Measurements from ENCODE around the gene MSX1. TPM values are rescaled to one million over a fixed set of nuclear protein-coding genes. Genes with fewer than 3 reads are reported as not detected.

Gene MSX1
- total and polyA plus RNA-seq, 2 experiments from 2014 or later: 0.61 TPM; not detected in 1

- Mint-ChIP-seq H3K4me3 (peak overlapping the region; percentile 34; the same call in 2 of the 3 replicates), H3K27ac (no peak overlapping the region), H3K27me3 (ENCODE audit: insufficient read depth, low read depth, poor library complexity) (peaks cover 11% of the 10 kb centered on the region), H3K9me3 (0 out of 3 replicates have a peak, but pooled peaks cover 5% of the 10 kb centered on the region), H3K4me1 (peaks cover 28% of the 10 kb centered on the region), H3K36me3 (ENCODE audit: low read depth) (no peaks in the 10 kb centered on the region)
- Histone ChIP-seq H4K20me1 (replicated peaks; ENCODE audit: insufficient read depth) (peaks cover 28% of the 10 kb centered on the region), H3K4me3 (peak overlapping the region; percentile 47; the same call in 1 of the 2 replicates), H3K27me3 (ENCODE audit: insufficient read depth) (peaks cover 100% of the 10 kb centered on the region), H3K79me2 (replicated peaks; ENCODE audit: insufficient read depth) (no peaks in the 10 kb centered on the region), H2AFZ (no peak overlapping the region), H3K9me2 (ENCODE audit: insufficient read depth) (no peaks in the 10 kb centered on the region), H3K27ac (ENCODE audit: low read depth) (no peak overlapping the region), H3K36me3 (ENCODE audit: insufficient read depth) (no peaks in the 10 kb centered on the region), H3F3A (replicated peaks; ENCODE audit: low read depth) (peaks cover 3% of the 10 kb centered on the region; the same call in 1 of the 2 replicates), H3K4me2 (peak overlapping the region; percentile 71), H3K4me1 (ENCODE audit: insufficient read depth) (peaks cover 35% of the 10 kb centered on the region)
- no peak for DNase-seq (ENCODE audit: low spot score)
- TF ChIP-seq ETS1 (IDR thresholded peaks at IDR 0.05): no peak
- no peak for TF ChIP-seq NANOG (IDR thresholded peaks at IDR 0.05; ENCODE audit: borderline replicate concordance)
- no peak for TF ChIP-seq REST (IDR thresholded peaks at IDR 0.05; ENCODE audit: unreplicated experiment)
- TF ChIP-seq CREB1 (CRISPR knock-in tag; IDR thresholded peaks at IDR 0.05; ENCODE audit: low read depth): no peak
- TF ChIP-seq POLR2AphosphoS5 (IDR thresholded peaks at IDR 0.05; ENCODE audit: low read depth): no peak
- no peak for TF ChIP-seq JUNB (IDR thresholded peaks at IDR 0.05; ENCODE audit: unreplicated experiment)
- TF ChIP-seq ZNF331 (CRISPR knock-in tag; IDR thresholded peaks at IDR 0.05; ENCODE audit: low read depth): no peak
- no peak for ATAC-seq
These were observed 13.7 kb downstream of the MSX1 start for GRCh38 chr4:4873203-4873602.

GRCh38 chr4:4874254-4874653 lies 14.8 kb downstream of the MSX1 start:
- Mint-ChIP-seq H3K27ac (no peak overlapping the region), H3K4me1 (peaks cover 26% of the 10 kb centered on the region), H3K9me3 (0 out of 3 replicates have a peak, but pooled peaks cover 5% of the 10 kb centered on the region), H3K27me3 (ENCODE audit: insufficient read depth, low read depth, poor library complexity) (peaks cover 11% of the 10 kb centered on the region), H3K36me3 (ENCODE audit: low read depth) (no peaks in the 10 kb centered on the region), H3K4me3 (no peak overlapping the region)
- no peak overlapping the region for H3K4me2 ChIP-seq
- no peaks in the 10 kb centered on the region for H3K36me3 ChIP-seq (ENCODE audit: insufficient read depth)
- H3K27me3 ChIP-seq (ENCODE audit: insufficient read depth): peaks cover 100% of the 10 kb centered on the region
- no peak overlapping the region for H3K27ac ChIP-seq (ENCODE audit: low read depth)
- peaks cover 27% of the 10 kb centered on the region for H3K4me1 ChIP-seq (ENCODE audit: insufficient read depth)
- H3K79me2 ChIP-seq (replicated peaks; ENCODE audit: insufficient read depth): no peaks in the 10 kb centered on the region
- H2AFZ ChIP-seq: no peak overlapping the region
- H3F3A ChIP-seq (replicated peaks; ENCODE audit: low read depth): peaks cover 3% of the 10 kb centered on the region; the same call in 1 of the 2 replicates
- H4K20me1 ChIP-seq (replicated peaks; ENCODE audit: insufficient read depth): peaks cover 18% of the 10 kb centered on the region
- H3K9me2 ChIP-seq (ENCODE audit: insufficient read depth): no peaks in the 10 kb centered on the region
- DNase-seq (ENCODE audit: low spot score): no peak
- no peak for ATAC-seq
- H3K4me3 ChIP-seq: no peak overlapping the region
- no peak for TF ChIP-seq ZNF114 (CRISPR knock-in tag; IDR thresholded peaks at IDR 0.05)
- TF ChIP-seq REST (IDR thresholded peaks at IDR 0.05; ENCODE audit: unreplicated experiment): no peak
- TF ChIP-seq ETS1 (IDR thresholded peaks at IDR 0.05): no peak
- TF ChIP-seq CTCF (conservative IDR thresholded peaks at IDR 0.05; ENCODE audit: low read depth in 2 of 2): no peak
- no peak for TF ChIP-seq CREB1 (CRISPR knock-in tag; IDR thresholded peaks at IDR 0.05; ENCODE audit: low read depth)
- no peak for TF ChIP-seq POLR2AphosphoS5 (IDR thresholded peaks at IDR 0.05; ENCODE audit: low read depth)
- no peak for TF ChIP-seq ZNF331 (CRISPR knock-in tag; IDR thresholded peaks at IDR 0.05; ENCODE audit: low read depth)
- TF ChIP-seq NANOG (IDR thresholded peaks at IDR 0.05; ENCODE audit: borderline replicate concordance): no peak

Measured in GM23338 (cell line).